GOT3 (cell line): ENCODE measurements around the gene TRIM17.

ENCODE experiments used
- DNase-seq: peaks from one replicate; lab custom pipeline; 2025; ENCODE audit warnings: mixed read lengths; lab: John Stamatoyannopoulos, UW

The TRIM17 gene

DNA sequence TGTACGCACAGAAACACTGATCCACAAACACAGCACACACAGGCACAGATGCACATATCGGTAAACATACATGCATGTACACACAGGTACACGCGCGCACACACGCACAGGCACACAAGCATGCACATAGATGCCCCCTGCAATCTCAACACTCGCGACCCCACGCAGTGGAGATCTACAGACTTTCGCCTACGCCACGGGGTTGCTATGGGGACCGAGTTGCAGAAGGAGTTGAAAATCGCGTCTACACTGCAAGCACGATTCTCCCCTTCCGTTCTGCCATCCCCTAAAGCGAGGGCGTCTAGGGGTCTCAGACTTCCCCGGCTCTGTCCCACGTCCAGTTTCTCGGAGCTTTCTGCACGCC, 826 bp downstream of the TRIM17 start:
- no peak for DNase-seq

DNA sequence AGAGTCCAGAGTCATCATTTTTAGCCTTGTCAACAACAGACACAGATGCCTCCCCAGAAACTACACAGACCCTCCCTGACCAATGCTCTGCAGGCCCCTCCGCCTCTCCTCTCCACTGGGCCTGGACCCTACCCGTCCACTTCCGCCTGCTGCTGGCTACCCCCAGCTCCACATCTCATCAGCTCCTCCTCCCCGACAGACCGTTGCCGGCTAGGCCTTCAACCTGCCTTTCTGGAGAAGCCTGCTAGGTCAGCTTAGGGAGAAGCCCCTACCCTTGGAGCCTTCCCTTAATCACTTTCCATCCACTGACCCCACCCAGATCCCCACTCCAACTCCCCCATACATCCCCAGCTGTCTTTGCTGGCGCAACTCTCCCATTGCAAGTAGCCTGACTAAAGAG, 1.4 kb downstream of the TRIM17 start:
- no peak for DNase-seq

DNA sequence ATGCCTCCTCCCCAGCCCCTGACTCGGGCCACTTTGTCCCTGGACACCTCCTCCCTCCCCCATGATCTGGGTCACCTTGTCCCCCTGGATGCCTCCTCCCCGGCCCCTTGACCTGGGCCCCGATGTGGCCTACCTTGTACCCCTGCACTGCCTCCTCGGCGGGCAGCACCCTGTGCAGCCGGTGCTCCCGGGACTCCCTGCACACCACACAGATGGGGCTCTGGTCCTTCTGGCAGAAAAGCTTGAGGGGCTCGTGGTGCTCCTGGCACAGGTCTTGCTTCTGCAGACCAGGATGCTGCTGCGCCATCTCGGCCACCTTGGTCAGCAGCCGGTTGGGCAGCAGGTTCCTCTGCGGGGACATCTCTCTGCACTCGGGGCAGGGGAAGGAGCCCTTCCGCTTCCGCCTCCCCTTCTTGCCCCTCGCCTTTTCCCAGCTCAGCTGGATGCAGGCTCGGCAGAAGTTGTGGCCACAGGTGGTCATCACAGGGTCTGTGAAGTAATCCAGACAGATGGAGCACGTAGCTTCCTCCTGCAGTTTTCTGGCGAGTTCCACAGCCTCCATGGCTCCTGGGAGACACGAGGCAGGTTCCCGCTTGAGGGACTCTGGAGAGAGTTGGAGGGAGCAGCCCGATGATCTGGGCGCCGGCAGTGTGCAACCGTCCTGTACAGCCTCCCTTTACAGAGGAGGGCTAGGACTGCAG, 2.0 kb downstream of the TRIM17 start:
- no peak for DNase-seq

DNA sequence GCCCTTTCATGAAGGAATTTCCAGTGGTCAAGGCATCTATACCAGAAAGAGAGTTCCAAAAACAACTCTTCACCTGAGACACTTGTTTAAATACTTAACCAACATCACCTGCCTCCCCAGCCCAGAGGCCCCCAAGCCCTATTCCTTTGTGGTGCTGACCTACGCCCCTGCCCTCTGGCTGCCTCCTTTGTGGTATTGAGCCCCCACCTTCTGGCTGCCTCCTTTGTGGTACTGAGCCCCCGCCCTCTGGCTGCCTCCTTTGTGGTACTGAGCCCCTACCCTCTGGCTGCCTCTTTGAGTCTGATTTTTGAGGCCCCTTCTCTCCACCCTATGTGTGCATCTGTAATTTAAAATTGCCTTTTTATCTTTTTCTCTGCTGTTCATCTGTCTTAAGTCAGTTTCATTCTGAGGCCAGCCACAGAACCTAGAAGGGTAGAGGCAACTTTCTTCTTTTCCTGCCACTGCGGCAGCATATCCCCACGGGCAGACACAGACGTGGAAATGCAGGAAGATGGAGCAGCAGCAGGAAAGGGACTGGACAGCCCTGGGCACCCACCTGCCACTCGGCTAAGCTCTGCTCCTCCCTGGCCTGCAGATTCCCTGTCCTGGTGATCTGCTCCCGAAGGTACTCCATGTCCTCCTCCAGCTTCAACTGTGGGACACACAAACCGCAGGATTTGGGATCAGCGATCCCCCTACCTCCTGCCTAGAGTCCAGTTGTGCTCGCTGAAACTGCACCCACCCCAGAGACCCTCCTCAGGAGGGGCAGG, 3.2 kb downstream of the TRIM17 start:
- DNase-seq: no peak

DNA sequence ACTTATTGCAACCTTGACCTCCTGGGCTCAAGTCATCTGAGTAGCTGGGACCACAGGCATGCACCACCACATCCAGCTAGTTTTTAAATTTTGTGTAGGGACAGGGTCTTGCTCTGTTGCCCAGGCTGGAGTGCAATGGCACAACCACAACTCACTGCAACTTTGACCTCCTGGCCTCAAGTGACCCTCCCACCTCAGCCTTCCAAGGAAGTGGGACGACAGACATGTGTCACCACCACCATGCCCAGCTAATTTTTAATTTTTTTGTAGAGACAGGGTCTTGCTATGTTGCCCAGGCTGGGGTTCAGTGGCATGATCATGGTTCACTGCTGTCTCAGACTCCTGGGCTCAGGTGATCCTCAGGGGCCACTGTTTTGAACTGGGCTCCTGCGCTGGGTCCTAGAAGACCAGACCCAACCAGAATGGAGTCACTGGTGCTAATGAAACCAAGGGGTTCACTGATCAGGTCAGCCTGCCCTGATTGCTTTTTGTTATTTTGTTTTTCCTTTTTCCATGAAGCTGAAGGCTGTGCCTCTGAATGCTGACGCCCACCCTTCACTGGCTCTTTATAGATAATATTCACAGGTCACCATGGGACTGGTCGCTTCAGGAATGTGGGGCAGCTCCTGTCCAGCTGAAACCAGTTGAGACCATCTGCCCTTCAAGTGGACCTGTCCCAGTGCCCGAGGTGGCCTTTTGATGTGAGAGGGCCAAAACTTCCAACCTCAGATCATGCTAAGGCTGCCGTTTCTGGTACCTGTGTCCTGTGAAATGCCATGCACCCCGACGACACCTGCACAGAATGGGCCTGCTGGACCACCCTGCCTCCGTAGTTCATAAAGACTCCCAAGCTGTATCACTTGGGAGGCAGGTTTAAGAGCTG, 4.9 kb downstream of the TRIM17 start:
- DNase-seq: no peak

DNA sequence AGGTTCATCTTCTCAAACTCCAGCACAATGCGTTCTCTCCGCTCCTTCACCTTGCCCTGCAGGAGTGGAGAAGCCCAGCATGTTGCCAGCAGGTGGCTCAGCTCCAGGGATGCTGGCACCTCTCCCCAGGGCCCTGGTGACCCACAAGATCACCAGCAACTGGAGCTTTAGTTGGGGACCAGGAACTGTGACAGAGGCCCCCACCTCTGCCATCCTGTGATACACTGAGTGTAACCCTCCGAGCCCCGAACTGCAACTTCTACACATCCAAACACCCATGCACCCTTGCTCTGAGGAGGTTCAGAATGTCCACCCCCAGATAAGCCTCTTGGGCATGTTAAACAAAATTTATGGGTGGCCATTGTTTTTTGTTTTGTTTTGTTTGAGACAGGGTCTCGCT, 5.5 kb downstream of the TRIM17 start:
- no peak for DNase-seq

DNA sequence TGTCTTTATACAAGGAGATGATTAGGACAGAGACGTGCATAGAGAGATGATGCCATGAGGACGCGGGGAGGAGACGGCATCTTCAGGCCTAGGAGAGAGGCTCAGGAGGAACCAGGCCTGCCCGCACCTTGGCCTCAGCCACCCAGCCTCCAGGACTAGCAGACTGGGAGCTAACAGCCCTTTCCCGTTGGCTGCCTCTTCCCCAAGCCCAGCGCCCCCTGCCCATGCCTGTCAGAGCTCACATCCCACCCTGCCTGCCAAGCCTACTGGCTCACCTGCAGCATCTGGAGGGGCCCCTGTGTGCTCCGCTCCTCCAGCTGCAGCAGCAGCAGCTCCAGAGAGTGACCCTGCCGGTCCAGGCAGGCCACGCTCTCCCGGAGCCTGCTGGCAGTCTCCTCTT, 6.0 kb downstream of the TRIM17 start:
- DNase-seq: no peak

DNA sequence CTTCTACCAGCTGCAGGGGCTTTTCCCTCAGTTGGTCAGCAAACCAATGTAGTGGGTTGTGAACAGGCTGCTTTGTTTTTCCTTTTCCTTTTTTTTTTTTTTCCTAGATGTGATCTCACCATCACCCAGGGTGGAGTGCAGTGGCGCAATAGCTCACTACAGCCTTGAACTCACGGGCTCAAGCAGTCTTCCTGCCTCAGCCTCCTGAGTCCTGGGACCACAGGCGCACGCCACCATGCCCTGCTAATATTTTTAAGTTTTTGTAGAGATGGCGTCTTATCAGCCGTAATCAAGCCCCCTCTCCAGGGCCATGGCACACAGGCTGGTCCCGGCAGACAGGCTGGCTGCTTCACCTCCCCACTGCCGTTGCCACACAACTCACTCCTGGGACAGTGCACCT, 6.6 kb downstream of the TRIM17 start:
- DNase-seq: no peak

DNA sequence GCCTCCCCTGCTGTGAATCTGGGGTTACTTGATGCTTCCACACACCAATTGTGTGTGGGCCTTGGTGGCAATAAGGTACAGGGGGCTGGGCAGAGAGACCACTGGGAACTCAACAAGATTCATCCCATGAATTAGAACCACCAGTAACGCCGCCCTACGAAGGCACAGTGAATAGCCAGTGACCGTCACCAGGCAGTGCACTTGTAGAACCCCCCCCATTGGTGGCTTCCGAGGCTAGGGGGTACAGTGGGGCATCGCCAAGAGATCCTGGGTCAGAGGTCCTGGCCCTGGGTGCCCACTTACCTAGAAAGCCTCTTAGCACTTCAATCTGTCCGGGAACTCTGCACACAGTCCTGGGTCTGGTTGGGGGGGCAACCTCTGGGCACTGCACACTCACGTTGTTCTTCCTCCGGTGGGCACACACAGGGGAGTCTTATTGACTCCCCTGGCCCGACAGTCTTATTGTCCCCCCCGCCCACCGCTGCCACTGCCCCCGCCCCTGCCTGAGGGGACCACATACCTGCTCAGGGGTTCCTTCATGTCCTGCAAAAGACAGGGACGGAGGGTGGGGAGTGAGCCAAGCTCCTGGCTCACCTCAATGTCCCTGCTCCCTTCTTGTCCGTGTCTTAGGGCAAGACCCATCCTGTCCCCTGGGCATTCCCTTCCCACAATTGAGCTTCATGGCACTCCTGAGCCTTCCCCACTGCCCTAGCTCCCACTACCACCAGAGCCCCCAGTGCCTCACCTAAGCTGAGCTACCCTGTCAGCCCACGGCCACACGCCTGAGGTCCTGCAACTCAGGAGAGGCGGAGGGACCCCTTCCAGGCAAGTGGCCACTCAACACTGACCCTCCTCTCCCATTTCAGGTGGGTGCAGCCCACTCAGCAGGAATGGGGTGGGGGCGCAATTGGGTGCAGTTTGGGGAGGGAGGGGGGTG, 7.5 kb downstream of the TRIM17 start:
- no peak for DNase-seq

DNA sequence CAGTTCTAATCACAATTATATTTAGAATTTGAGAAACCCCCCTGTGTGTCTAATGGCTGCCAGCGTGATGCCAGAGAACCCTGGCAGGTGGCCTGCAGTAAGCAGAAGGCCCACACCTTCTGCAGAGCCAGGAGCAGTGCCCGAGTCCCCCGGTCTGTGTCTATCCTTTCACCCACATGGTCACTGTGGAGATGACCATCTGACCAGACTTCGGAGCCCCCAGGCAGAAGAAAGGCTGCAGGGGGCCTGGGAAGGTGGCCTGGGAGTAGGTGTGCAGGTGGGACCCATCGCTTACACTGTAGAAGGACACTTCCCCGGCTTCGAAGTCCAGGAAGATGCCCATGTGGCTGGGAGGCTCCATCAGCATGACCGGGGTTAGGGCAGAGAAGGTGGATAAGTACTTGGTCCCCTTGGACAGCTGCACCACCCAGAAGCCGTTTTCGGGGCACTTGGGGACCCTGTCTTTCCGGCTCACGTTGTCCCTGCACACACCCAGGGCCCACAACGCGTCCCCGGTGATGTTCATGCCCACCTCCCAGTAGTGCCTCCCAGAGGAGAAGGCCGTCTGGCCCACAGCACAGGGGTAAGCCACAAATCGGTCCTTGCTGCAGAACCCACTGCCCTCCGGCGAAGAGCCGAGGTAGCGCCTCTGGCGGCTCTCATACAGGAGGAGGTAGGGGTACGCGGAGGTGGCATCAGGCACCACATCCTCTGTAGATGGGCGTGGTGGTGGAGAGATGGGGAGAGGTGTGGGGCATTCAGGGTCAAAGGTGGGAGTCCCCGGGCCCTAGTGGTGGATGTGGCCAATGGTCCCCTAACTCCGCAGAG, 8.4 kb downstream of the TRIM17 start:
- DNase-seq: no peak

DNA sequence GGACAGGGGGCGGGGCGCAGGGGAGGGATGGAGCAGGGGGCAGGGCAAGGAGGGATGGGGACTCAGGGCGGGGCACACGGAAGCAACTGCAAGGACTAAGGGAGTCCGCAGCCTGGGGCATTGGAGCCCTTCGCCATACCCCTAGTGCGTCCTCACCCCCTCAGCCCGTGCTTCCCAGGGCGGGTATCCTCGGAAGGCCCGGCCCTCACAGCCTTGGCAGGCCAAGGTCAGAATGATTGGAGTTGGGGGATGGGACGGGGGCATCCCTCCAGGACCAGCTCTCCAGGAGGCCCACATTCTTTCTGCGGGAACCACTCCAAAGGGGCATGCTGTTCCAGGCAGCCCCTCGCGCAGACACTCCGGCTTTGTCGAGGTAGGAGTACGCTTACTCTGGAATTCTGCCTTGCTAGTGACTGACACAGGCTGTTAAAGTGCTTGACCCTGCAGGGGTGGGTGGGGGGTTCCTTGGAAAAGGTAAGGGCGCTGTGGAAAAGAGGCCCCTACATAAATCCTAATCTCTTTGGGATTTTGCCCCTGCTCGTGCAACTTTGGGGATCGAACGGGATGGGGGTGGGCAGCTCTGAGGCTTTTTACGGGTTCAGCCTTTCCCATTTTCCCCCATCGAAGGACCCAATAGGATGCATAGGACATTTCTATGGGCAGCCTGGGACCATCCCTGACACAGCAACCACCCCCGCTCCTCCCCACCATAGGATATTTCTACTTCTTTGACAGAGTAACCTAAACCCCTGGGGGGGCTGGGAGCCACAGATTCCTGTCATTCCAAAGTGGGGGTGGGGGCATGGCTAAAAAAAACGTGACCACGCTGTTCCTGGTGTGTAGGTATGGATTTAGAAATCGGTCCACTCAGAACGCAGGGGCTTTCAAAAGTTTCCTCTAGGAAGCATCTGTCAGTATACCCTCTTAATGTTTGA, 9.3 kb downstream of the TRIM17 start:
- no peak for DNase-seq

DNA sequence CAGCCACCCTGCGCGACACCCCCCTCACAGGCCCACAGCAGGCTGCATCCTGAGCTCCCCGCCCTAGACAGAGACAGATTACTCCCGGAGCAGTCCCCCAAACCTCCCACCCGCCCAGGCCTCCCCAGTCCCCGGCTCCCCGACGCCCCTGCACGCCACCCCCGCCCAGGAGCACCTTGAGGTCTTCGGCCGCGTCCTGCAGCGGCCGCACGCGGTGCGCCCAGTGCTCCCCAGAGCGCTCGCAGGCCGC, 10.8 kb downstream of the TRIM17 start:
- DNase-seq: no peak

DNA sequence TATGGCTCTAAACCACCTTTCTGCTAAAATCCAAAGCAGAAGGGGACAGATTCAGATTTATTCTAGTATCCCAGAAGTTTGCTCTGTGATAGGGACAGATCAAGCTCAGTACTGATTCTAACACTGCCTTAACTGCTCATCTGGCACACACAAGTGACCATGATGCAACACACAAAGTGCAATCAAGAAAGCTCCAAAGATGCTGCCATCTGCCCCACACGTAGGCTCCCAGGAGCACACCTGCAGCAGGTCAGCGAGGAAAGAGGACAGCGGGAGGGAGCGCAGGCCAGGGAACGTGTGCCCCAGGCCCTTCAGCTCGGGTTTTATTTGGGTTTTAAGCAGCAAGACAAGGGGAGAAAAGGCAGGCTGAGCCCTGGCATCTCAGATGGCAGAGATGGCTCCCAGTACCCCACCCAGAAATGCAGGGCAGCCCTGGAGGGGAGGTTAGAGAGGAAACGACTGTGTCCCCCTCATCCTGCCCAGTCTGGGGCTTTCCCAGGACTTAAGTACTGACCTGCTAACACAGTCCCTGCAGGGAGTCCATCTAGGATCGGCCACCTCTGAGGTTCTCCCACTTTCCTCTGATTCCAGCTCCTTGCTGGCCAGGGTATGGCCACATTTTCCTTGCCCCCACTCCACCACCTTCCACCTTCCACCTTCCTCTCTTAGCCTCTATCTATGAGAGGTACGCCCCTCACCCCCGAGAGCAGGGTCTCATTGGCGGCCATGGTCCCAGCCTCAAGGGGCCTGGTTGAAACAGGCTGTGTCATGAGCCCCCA, 11.3 kb downstream of the TRIM17 start:
- no peak for DNase-seq

DNA sequence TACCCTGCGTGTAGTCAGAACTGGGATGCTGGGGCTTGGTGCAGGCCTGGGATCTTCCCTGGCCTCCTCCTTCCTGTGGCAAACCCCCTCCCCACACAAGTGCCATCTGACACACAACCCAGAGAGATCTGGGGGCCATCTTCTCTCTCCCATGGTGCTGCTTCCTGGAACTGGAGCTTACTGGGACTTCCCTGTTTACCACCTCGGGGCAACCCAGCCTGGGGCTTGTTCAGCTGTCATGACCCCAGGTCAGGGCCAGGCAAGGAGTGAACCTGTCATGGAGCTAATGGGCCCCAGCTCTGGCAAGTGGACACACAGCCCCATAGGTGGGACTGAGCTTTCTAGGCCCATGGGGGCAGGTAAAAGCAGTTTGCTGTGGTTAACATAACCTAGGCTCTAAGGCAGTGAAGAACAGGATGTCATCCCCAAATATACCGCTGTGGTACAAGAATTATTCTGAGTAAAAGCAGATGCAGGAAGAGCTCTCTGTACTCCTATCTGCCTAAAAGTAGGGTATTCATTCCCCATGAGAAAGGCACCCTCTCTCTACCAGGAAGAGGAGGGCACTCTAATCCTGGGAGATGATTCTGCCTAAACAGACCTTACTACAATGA, 12.4 kb downstream of the TRIM17 start:
- DNase-seq: no peak

DNA sequence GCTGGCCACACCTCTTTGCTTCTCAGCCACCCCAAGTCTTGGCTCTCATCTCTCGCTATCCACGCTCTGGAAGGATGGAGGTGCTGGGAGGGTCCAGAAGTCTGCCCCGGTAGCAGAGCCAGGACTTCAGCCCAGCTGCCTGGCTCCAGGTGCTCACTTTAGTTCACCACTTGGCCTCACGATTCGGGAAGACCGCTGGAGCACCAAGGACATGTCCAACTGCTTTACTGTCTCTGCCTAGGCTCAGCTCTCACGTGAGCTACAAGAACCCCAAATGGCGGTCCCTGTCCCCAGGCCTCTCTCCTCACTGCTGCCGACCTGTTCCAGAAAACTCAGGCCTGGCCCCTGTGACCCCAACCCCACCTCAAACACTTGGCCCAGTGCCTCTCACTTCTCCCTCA, 13.4 kb downstream of the TRIM17 start:
- DNase-seq: no peak

DNA sequence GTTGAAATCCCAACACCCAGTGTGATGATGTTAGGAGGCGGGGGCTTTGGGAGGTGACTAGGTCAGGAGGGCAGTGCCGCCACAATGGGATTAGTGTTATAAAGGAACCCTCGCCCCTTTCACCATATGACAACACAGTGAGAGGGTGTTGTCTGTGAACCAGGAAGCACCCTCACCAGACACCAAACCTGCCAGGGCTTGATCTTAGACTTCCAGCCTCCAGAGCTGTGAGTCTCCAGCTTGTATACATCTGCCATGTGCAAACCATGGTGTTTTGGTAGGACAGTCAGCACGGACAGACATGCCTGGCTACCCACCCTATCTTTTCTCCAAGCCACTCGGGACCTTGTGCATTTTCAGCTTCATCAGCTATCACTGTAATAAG, 14.0 kb downstream of the TRIM17 start:
- no peak for DNase-seq

DNA sequence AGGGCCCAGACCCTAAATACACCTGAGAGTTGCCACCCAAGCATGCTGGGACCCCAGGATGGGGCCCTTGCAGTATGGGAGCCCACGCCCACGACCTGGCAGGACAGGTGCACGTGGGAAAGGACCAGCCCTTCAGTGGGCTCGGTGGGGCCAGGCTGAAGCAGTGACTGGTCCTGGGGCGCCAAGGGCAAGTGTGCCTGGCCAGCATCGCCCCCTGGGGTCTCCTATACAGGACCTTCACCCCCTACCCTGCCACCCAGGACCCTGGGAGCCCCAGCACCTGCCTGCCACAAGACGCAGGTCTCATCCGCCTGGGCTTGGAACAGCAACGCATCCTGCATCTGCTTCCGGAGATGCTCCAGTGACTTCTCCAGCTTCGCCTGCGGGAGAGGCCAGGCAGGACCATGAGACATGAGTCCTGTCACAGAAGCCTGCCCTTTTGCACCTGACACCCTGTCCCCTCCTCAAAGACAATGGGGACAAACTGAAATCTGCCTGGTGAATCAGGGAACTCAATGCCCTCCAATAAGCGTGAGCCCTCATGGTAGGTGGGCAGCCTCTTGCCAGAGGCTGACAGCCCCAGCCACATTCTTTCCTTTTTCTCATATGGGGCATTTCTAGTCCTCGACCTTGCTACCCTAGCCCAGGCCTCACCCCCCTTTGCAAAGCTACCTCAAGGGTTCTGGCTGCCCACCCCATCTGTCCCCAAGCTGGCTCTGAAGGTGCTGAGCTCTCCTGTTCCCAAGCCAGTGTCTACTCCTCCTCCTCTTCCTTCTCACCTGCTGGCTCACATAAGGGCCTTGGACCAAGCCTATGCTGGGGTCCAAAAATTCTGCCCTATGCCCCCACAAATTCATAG, 14.7 kb downstream of the TRIM17 start:
- no peak for DNase-seq
